GM18511 (cell line): ENCODE results near the gene MMS19.
"Not testable (repeated sequence)": the region's sequence is repeated elsewhere in the genome, so short reads cannot be mapped to it uniquely, and the experiment has no call there.

Experiments used
- ATAC-seq: cut with Tn5 transposase; IDR thresholded peaks from one replicate; pipeline ENCODE4 v1.9.1; 2021; ENCODE audit warnings: mild to moderate bottlenecking, moderate library complexity; ENCODE audit not compliant: unreplicated experiment

The MMS19 gene

DNA sequence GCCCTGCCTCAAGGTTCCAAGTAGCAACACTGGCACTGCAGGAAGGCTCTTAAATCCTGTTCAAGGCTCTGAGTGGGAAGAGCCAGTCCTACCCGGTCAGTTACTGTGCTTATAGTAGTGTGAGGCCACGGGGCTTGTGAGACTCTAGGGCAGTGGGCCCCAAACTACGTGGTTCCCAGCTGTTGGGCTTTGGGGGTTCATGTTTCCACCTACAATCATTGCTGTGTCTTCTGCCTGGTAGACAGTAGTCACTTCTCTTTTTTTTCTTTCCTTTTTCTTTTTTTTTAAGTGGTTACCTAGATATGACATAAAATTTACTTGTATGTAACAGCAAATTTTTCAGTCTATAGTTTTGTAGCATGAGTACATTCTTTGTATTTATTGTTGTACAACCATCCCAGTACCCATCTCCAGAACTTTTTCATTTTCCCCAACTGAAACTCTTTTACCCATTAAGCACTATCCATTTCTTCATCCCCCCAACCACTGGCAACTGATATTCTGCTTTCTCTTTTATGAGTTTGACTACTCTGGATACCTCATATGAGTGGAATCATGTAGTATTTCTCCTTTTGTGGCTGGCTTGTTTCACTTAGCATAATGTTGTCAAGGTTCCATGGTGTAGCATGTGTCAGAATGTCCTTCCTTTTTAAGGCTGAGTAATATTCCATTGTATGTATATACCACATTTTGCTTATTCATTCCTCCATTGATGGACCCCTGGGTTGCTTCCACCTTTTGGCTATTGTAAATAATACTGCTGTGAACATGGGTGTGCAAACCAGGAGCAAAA lies 8.2 kb upstream of the MMS19 start:
- no peak for ATAC-seq

DNA sequence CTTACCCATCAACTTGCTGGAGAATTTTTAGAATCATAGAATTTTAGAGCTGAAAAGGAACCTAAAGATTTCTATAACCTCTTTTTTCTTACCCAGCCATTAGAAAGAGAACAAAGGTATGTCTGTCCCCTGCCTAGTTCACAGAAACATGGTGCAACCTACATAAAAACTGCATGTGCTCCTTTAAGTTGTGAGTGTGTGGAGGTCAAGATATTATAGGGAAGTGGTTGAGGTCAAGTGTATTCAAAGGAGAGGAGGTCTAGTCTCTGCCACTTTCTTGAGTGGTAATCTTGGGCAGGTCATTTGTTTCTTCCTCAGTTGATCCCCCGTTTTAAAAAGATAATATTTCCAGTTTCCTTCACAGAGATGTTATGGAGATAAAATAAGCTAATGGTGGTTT lies 6.9 kb upstream of the MMS19 start:
- no peak for ATAC-seq

- ATAC-seq = no peak
Observed at GRCh38 chr10:97503406-97503805, 5.2 kb upstream of the MMS19 start.

GRCh38 chr10:97502916-97503315 lies 4.7 kb upstream of the MMS19 start:
- ATAC-seq = no peak

- no peak for ATAC-seq
Observed at GRCh38 chr10:97500297-97500575, 2.0 kb upstream of the MMS19 start.

- ATAC-seq = no peak
Observed at GRCh38 chr10:97499561-97500296, 1.5 kb upstream of the MMS19 start.

GRCh38 chr10:97498841-97499560 lies 779 bp upstream of the MMS19 start, which contains the start of gene UBTD1:
UBTD1 (plus strand) TSS chr10:97498924; CDS start chr10:97499204, 280 bp downstream.
- peak; percentile 13 for ATAC-seq

DNA sequence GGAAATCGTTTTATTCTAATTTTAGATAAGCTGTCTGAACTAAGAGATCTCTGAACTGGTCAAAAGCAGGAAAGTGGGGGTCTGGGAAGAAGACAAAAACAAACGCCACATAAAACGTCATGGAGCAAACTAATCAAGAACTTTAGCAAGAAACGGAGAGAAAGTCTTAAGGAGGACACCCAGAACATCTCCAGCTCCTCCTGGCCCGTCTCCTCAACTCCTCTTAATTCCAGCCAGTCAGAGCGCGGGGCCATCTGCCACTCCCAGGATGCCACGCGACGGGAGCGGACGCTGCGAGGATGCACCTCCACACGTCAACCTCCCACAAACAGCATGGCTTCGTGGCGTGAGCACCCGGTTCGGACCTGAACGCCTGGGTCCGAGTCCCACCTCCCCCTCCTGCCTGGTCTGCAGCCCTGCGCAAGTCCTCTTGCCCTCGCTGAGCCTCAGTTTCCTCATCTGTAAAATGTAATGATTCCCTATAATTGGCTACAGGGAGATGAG lies 598 bp downstream of the MMS19 start:
- ATAC-seq = peak; percentile 43

GRCh38 chr10:97494863-97495506 lies 3.2 kb downstream of the MMS19 start:
- no peak for ATAC-seq

GRCh38 chr10:97494151-97494550 lies 4.1 kb downstream of the MMS19 start:
- no peak for ATAC-seq

GRCh38 chr10:97490592-97490991 lies 7.6 kb downstream of the MMS19 start:
- no peak for ATAC-seq

- ATAC-seq = no peak
Observed at GRCh38 chr10:97485647-97486281, 12.5 kb downstream of the MMS19 start.

DNA sequence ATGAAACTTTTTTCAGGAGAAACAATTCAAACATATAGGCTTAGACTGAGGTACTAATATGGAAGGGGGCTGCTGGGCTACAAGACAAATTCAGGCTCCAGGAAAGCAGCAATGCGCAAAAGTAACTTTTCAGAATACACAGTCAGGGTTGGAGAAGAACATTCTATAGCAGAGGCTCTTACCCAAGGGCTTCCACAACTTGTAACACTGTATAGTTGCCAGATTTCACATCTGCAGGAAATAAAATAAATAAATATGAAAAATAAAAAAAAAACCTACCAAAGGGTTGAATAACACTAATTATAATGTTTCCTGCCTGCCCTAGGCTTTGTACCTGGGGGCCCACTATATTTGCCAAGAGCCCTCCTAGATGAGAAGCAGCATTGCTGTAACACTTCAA lies 14.3 kb downstream of the MMS19 start:
- no peak for ATAC-seq

DNA sequence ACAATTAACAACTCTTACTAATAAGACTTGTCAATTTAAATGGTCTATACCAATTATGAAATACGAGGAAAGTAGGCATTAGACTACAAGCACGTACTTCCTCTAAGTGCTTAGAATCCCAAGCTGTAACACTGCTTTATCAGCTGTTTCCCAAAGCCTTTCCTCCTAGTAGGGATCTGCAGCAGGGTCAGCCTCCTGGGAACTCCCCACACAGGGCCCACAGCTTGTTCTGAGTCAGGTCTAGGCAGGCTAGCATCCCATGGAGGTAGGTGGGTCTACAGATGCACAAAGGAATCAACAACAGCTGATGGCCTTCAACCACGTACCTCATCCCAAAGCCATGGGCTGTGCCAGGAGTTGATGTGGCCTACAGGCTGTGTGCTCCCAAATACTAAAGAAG lies 14.7 kb downstream of the MMS19 start:
- no peak for ATAC-seq

GRCh38 chr10:97482381-97482780 lies 15.8 kb downstream of the MMS19 start:
- ATAC-seq = no peak

- ATAC-seq = no peak
Observed at GRCh38 chr10:97481071-97481470, 17.2 kb downstream of the MMS19 start.

- no peak for ATAC-seq
Observed at GRCh38 chr10:97479939-97480338, 18.3 kb downstream of the MMS19 start.

DNA sequence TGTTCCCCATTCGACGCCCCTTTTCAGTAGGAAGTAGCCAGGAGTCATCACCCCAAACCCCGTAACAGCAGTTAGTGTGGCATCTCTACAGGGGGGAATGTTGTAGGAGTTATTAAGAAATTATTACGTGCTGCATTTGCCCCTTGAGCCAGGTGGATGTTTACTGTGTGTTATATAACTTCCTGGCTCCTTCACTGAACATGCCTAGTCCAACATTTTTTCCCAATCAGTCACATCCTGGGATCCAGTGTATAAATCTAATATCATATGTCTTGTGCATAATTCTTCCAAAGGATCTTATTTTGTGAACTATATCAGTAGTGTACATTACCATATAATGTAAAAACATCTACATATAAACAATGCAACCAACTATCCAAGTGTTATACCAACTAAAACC lies 18.8 kb downstream of the MMS19 start:
- ATAC-seq = not testable (repeated sequence)

- ATAC-seq = no peak
Observed at GRCh38 chr10:97475936-97476594, 22.2 kb downstream of the MMS19 start.

DNA sequence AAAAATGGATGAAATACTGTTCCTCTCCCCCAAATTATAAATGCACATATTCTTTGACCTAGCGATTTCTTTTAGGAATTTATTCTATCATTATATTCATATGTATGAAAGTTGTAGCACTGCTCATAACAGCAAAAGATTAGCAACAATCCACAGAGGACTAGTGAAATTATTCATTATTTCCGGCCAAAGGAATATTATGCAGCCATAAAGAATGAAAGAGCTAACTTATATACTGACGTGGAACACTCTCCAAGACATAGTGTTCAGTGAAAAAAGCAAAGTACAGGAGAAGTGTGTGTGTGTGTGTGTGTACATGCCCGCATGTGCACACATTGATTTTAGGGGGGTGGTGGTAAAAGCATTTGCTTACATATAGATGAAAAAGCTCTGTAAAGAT lies 23.3 kb downstream of the MMS19 start:
- ATAC-seq = no peak
